ENCODE data around the gene KIF6.

KIF6 gene

DNA sequence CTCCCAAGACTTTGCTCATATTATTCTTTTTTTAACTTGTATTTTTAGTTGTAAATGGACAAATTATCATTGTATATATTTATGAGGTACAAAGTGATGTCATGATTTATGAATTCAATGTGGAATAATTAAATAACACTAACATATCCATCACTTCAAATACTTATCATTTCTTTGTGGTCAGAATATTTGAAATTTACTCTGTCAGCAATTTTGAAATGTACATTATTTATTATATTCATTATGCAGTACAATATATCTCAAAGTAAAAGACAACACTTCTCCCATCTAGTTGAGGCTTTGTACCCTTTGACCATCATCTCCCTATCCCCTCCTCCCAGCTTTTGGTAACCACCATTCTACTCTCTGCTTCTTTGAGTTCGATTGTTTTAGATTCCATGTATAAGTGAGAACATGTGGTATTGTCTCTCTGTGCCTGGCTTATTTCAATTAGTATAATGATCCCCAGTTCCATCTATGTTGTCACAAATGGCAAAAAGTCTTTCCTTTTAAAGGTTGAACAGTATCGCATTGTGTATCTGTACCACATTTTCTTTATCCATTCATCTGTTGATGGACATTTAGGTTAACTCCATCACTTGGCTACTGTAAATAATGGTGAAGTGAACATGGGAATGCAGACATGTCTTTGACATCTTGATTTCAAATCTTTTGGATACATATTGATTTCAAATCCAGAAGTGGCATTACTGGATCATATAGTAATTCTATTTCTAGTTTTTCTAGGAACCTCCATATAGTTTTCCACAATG is 197.2 kb downstream of the KIF6 start:
- TF ChIP-seq, protein P1, sequence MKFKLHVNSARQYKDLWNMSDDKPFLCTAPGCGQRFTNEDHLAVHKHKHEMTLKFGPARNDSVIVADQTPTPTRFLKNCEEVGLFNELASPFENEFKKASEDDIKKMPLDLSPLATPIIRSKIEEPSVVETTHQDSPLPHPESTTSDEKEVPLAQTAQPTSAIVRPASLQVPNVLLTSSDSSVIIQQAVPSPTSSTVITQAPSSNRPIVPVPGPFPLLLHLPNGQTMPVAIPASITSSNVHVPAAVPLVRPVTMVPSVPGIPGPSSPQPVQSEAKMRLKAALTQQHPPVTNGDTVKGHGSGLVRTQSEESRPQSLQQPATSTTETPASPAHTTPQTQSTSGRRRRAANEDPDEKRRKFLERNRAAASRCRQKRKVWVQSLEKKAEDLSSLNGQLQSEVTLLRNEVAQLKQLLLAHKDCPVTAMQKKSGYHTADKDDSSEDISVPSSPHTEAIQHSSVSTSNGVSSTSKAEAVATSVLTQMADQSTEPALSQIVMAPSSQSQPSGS (tag by site-specific recombination; IDR thresholded peaks at IDR 0.05; ENCODE audit: low read depth): 0 out of 2 replicates have a peak, but pooled peaks have one; percentile 13
- TF ChIP-seq SCRT2 (tag by site-specific recombination; IDR thresholded peaks at IDR 0.05): no peak
- TF ChIP-seq ZNF48 (tag by site-specific recombination; IDR thresholded peaks at IDR 0.05): no peak
- Histone ChIP-seq H3K36me3 (ENCODE audit: control insufficient read depth in 2 of 2, insufficient read depth in 1 of 2, low read length in 2 of 2) (no peaks in the 10 kb centered on the region), H3K4me1 (ENCODE audit: control insufficient read depth, insufficient read depth, low read length) (peaks cover 3% of the 10 kb centered on the region; the same call in 1 of the 2 replicates), H3K27ac (ENCODE audit: extremely low read depth, low read depth, low read length) (no peak overlapping the region), H3K9me3 (ENCODE audit: control insufficient read depth, insufficient read depth, low read depth, low read length) (no peaks in the 10 kb centered on the region), H3K4me3 (ENCODE audit: low read depth, low read length) (no peak overlapping the region)
- ChIA-PET POLR2A (no interaction called here), CTCF (no interaction called here)

DNA sequence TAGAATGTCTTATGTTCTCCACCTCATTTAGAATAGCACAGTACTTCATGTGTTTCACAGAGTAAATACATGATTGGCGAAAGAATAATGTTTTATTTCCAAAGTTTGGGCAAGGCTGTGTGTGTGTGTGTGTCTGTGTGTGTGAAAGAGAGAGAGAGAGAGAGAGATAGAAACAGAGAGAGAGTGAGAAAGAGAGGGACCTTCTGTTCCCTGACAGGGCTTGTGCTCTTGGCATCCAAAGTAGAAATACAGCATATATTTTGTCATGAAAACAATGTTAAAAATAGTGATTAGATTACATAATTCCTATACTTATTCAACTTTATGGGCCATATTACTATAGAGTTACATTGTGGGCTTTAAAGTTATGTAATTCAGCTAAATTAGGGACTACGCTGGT is 201.2 kb downstream of the KIF6 start:
- CTCF ChIA-PET: interaction anchor here (0.9 kb wide), 1 partner anchor 13 kb away, joined by 3 read pairs; no protein-coding TSS in a partner anchor
- H3K9me3 ChIP-seq (ENCODE audit: control insufficient read depth, insufficient read depth, low read depth, low read length): no peaks in the 10 kb centered on the region
- POLR2A ChIA-PET: no interaction called here
- TF ChIP-seq ZNF76 (tag by site-specific recombination; IDR thresholded peaks at IDR 0.05; ENCODE audit: borderline replicate concordance, low read depth): no peak
- no peak for TF ChIP-seq ZXDB (tag by site-specific recombination; IDR thresholded peaks at IDR 0.05)
- no peak for TF ChIP-seq ZNF555 (tag by site-specific recombination; conservative IDR thresholded peaks at IDR 0.05)
- TF ChIP-seq, protein P2, sequence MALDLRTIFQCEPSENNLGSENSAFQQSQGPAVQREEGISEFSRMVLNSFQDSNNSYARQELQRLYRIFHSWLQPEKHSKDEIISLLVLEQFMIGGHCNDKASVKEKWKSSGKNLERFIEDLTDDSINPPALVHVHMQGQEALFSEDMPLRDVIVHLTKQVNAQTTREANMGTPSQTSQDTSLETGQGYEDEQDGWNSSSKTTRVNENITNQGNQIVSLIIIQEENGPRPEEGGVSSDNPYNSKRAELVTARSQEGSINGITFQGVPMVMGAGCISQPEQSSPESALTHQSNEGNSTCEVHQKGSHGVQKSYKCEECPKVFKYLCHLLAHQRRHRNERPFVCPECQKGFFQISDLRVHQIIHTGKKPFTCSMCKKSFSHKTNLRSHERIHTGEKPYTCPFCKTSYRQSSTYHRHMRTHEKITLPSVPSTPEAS (tag by site-specific recombination; IDR thresholded peaks at IDR 0.05): no peak
- TF ChIP-seq YY1 (tag by site-specific recombination; IDR thresholded peaks at IDR 0.05): no peak
- TF ChIP-seq HOXC10 (CRISPR knock-in tag; IDR thresholded peaks at IDR 0.05): no peak
- no peak for TF ChIP-seq ZNF610 (tag by site-specific recombination; IDR thresholded peaks at IDR 0.05; ENCODE audit: borderline replicate concordance)
- TF ChIP-seq, protein P3, sequence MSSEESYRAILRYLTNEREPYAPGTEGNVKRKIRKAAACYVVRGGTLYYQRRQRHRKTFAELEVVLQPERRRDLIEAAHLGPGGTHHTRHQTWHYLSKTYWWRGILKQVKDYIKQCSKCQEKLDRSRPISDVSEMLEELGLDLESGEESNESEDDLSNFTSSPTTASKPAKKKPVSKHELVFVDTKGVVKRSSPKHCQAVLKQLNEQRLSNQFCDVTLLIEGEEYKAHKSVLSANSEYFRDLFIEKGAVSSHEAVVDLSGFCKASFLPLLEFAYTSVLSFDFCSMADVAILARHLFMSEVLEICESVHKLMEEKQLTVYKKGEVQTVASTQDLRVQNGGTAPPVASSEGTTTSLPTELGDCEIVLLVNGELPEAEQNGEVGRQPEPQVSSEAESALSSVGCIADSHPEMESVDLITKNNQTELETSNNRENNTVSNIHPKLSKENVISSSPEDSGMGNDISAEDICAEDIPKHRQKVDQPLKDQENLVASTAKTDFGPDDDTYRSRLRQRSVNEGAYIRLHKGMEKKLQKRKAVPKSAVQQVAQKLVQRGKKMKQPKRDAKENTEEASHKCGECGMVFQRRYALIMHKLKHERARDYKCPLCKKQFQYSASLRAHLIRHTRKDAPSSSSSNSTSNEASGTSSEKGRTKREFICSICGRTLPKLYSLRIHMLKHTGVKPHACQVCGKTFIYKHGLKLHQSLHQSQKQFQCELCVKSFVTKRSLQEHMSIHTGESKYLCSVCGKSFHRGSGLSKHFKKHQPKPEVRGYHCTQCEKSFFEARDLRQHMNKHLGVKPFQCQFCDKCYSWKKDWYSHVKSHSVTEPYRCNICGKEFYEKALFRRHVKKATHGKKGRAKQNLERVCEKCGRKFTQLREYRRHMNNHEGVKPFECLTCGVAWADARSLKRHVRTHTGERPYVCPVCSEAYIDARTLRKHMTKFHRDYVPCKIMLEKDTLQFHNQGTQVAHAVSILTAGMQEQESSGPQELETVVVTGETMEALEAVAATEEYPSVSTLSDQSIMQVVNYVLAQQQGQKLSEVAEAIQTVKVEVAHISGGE (tag by site-specific recombination; conservative IDR thresholded peaks at IDR 0.05; ENCODE audit: low read depth): no peak
- no peak for TF ChIP-seq ZNF776 (tag by site-specific recombination; IDR thresholded peaks at IDR 0.05; ENCODE audit: borderline replicate concordance)
- no peak for TF ChIP-seq ZFP37 (tag by site-specific recombination; IDR thresholded peaks at IDR 0.05)
- TF ChIP-seq ZNF211 (tag by site-specific recombination; IDR thresholded peaks at IDR 0.05; ENCODE audit: low read depth): no peak
- TF ChIP-seq ZNF2 (tag by site-specific recombination; IDR thresholded peaks at IDR 0.05): no peak
- no peak for TF ChIP-seq FEZF1 (tag by site-specific recombination; IDR thresholded peaks at IDR 0.05)
- TF ChIP-seq BCL11A (tag by site-specific recombination; IDR thresholded peaks at IDR 0.05; ENCODE audit: low read depth): no peak
- no peak for TF ChIP-seq BCL11B (tag by site-specific recombination; IDR thresholded peaks at IDR 0.05; ENCODE audit: low read depth)
- H3K36me3 ChIP-seq (ENCODE audit: control insufficient read depth in 2 of 2, insufficient read depth in 1 of 2, low read length in 2 of 2): no peaks in the 10 kb centered on the region
- H3K4me3 ChIP-seq (ENCODE audit: low read depth, low read length): no peak overlapping the region
- H3K27ac ChIP-seq (ENCODE audit: extremely low read depth, low read depth, low read length): no peak overlapping the region
- H3K4me1 ChIP-seq (ENCODE audit: control insufficient read depth, insufficient read depth, low read length): no peaks in the 10 kb centered on the region
